Testis (tissue), 3 donors: ENCODE data around the gene MAPK8IP1. TPM values are rescaled to one million over a fixed set of nuclear protein-coding genes. Genes with fewer than 3 reads are reported as not detected.
"Not testable (repeated sequence)": the region's sequence is repeated elsewhere in the genome, so short reads cannot be mapped to it uniquely, and the experiment has no call there.

Experiments used
- DNase-seq: peaks from one replicate; pipeline ENCODE4 v3.0.0-alpha.2; 2019
- H3K27ac ChIP-seq, 2 donors: fragments of 200-600 bp; sonication (generic); one replicate each; pipeline ENCODE4 v1.5.1; 2019
- H3K27me3 ChIP-seq: fragments of 200-600 bp; sonication (generic); one replicate; pipeline ENCODE4 v1.5.1; 2019
- H3K36me3 ChIP-seq: fragments of 200-600 bp; sonication (generic); one replicate; pipeline ENCODE4 v1.5.1; 2017; ENCODE audit warnings: low read depth; ENCODE audit errors: missing control alignments
- H3K4me1 ChIP-seq: fragments of 200-600 bp; sonication (generic); one replicate; pipeline ENCODE4 v1.5.1; 2019
- H3K4me3 ChIP-seq, 2 donors: fragments of 200-600 bp; sonication (generic); one replicate each; pipeline ENCODE4 v1.5.1; 2017 to 2019
- H3K9me3 ChIP-seq: fragments of 200-600 bp; sonication (generic); one replicate; pipeline ENCODE4 v1.5.1; 2017
- POLR2A ChIP-seq: fragments of 450-650 bp; IDR thresholded peaks from one replicate; pipeline ENCODE4 v1.6.1; 2017; ENCODE audit warnings: antibody characterized with exemption, mild to moderate bottlenecking, moderate library complexity
- WGBS, 2 donors: methylation state at CpG; one replicate each; pipeline ENCODE4 v1.1.5; 2018; 5-methylcytosine and 5-hydroxymethylcytosine counted together
- intact Hi-C: fragments of 100-400 bp; cut with DNase I; formaldehyde crosslinking; loops from one replicate; pipeline ENCODE4 v1.15.1; 2023; ENCODE audit warnings: low total_unique reads
- polyA plus RNA-seq: library from polyadenylated mRNA; stranded (reverse); fragments of 350-450 nt; fragmentation: Illumina TruSeq; extraction: RNeasy Lipid Tissue Mini Kit (QIAGEN cat#74804); gene quantifications from one replicate; pipeline ENCODE4 v1.2.3, GENCODE V29; 2014; ENCODE audit warnings: low read depth, low replicate concordance; ENCODE audit not compliant: insufficient read depth
- total RNA-seq, 2 donors: library from RNA; depleted of rRNA; stranded (reverse); fragments of >200 nt; gene quantifications; one replicate each; pipeline ENCODE4 v1.2.3, GENCODE V29; 2016
- TF ChIP-seq, protein P1 (sequence below), 3 experiments: fragments of 450-650 bp in 2 of 3; fragments of 200-600 bp in 1 of 3; sonication (generic) in 1 of 3; IDR thresholded peaks; one replicate each; pipeline ENCODE4 v1.5.1; 2016 to 2019; ENCODE audit warnings: antibody characterized with exemption in 3 of 3, mild to moderate bottlenecking in 2 of 3, moderate library complexity in 1 of 3

MAPK8IP1 gene
- total and polyA plus RNA-seq, 3 donors from 2014 or later: 54.5 to 62.9 (median 57.5) TPM

DNA sequence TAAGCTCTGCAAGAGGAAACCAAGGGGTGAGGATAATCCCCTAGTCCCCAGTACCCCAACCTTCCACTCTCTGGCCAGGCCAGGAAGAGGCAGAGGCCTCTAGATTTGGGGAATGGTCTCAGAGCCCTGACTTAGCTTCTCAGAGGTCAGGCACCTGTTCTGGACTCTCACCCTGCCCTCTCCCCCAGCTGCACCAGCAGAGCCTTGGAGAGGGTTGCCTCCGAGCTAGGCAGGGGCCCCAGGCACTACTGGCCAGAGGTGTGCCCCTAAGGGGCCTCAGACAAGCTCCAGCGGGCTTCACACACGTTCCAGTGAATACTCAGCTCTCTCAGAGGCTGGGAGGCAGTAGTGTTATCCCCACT lies 13.6 kb downstream of the MAPK8IP1 start:
- peak overlapping the region in 1 of 2 donors; percentile 67 for H3K4me3 ChIP-seq
- 14% methylated on average over 3 of the region's 3 CpGs; no CpG with 5 or more reads in 1 of the 2 donors for WGBS, 2 donors
- H3K9me3 ChIP-seq: no peaks in the 10 kb centered on the region
- DNase-seq: no peak
- no peaks in the 10 kb centered on the region for H3K27me3 ChIP-seq
- intact Hi-C loops: no loop called here
- TF ChIP-seq POLR2A: no peak
- TF ChIP-seq, protein P1, sequence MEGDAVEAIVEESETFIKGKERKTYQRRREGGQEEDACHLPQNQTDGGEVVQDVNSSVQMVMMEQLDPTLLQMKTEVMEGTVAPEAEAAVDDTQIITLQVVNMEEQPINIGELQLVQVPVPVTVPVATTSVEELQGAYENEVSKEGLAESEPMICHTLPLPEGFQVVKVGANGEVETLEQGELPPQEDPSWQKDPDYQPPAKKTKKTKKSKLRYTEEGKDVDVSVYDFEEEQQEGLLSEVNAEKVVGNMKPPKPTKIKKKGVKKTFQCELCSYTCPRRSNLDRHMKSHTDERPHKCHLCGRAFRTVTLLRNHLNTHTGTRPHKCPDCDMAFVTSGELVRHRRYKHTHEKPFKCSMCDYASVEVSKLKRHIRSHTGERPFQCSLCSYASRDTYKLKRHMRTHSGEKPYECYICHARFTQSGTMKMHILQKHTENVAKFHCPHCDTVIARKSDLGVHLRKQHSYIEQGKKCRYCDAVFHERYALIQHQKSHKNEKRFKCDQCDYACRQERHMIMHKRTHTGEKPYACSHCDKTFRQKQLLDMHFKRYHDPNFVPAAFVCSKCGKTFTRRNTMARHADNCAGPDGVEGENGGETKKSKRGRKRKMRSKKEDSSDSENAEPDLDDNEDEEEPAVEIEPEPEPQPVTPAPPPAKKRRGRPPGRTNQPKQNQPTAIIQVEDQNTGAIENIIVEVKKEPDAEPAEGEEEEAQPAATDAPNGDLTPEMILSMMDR (IDR thresholded peaks at IDR 0.05): no peak
- H3K4me1 ChIP-seq: peaks cover 25% of the 10 kb centered on the region
- H3K27ac ChIP-seq: no peak overlapping the region
- no peaks in the 10 kb centered on the region for H3K36me3 ChIP-seq

DNA sequence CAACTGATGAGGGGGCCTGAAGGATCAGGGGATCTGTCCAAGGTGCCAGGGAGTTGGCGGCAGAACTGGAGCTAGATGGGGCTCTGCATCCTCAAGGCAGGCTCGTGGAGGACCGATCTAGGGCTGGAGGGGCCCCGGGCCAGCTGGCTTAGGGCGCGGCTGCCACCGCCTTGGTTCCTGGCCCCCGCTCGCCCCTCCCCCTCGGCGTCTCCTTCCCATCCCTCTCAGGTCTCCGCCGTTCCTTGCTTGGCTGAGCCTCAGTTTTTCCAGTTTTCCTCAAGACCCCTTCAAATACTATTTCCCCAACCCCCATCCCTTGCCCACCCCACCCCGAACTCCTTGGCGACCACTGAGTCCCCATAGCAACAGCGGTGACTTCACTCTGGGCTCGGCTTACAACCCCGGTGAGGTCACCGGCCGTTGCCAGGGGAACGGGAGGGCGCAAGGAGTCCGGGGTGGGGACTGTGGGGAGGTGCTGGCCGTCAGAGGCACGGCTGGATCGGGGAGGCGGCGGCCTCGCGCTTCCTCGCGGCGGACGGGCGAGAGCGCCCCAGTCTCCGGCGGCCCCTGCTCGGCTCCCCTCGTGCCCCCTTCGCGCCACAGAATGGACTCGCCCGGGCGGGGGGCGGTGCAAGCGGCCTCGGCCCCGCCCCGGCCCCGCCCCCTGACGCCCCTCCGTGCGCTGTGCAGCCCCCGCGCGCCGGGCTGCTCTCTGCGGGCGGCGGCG lies 14.2 kb downstream of the MAPK8IP1 start:
- intact Hi-C loops: no loop called here
- WGBS, 2 donors: 0% methylated on average over 24 of the region's 62 CpGs
- Histone ChIP-seq H3K27me3 (no peaks in the 10 kb centered on the region), H3K4me1 (peaks cover 25% of the 10 kb centered on the region), H3K9me3 (no peaks in the 10 kb centered on the region), H3K27ac (peak overlapping the region in 1 of 2 donors; percentile 56), H3K36me3 (no peaks in the 10 kb centered on the region), H3K4me3 (peak overlapping the region; percentile 54 to 67)
- TF ChIP-seq, protein P1 (IDR thresholded peaks at IDR 0.05): no peak
- no peak for TF ChIP-seq POLR2A
- peak; percentile 89 for DNase-seq

DNA sequence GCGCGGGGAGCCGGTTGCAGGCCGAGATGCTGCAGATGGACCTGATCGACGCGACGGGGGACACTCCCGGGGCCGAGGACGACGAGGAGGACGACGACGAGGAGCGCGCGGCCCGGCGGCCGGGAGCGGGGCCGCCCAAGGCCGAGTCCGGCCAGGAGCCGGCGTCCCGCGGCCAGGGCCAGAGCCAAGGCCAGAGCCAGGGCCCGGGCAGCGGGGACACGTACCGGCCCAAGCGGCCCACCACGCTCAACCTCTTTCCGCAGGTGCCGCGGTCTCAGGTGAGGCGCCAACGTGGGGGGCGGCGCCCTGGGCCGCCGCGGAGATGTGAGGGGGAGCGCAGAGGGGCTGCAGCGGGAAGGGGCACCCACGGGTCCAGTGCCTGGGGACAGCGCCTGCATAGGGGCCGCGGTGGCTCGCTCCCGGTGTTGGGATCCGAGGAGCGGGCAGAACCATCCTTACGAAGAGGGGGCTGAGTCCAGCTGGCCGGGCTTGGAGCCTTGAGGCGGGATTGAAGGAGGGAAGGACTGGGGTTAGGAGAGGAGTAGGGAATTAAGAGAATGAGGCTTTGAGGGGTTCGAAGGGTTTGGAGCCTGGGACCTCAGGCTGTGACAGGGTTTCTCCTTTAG lies 14.8 kb downstream of the MAPK8IP1 start:
- H3K36me3 ChIP-seq, H3K9me3 ChIP-seq, DNase-seq, intact Hi-C loops, H3K27ac ChIP-seq, H3K27me3 ChIP-seq: not testable (repeated sequence)
- Histone ChIP-seq H3K4me1 (peaks cover 25% of the 10 kb centered on the region), H3K4me3 (peak overlapping the region; percentile 54 to 67)
- WGBS, 2 donors: 3 to 10% methylated on average over 13 to 14 of the region's 59 CpGs

DNA sequence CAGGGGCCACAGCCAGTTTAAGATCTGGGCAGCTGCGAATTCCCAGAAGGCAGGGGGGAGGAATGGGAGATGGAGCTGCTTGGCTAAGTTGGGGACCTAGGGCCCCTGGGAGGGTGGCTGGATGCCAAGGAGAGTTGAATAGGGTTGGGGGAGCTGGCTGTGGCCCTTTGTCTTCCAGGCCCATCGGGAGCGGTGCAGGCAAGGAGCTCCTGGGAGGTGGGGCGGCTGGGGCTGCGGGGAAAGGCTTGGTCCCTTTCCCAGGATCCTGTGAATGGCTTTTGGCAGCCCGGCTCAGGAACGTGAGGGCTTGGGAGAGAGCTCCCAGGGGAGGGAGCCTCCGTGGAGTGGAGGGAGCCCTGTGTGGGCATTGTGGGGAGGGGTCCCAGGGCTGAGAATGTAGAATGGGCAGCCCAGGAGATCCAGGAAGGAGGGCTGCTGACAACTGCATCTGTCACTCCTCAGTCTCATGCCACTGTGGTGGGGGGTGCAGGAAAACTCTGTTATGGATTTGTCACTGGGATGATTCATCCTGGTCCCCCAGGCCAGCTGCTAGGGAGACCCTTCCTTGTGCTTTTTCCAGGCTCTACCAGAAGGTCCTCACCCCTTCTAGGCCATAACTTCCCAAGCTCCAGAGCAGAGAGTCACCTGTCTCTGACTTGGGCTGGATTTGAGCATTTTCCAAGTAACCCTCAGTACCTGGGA lies 15.6 kb downstream of the MAPK8IP1 start:
- no peak overlapping the region for H3K27ac ChIP-seq
- TF ChIP-seq, protein P1 (IDR thresholded peaks at IDR 0.05): no peak
- TF ChIP-seq POLR2A: no peak
- H3K4me3 ChIP-seq: peak overlapping the region; percentile 54 to 67
- H3K36me3 ChIP-seq: no peaks in the 10 kb centered on the region
- peaks cover 25% of the 10 kb centered on the region for H3K4me1 ChIP-seq
- WGBS, 2 donors: 7 to 14% methylated on average over 8 of the region's 8 CpGs
- no peaks in the 10 kb centered on the region for H3K9me3 ChIP-seq
- intact Hi-C loops: no loop called here
- no peaks in the 10 kb centered on the region for H3K27me3 ChIP-seq
- DNase-seq: peak; percentile 48

DNA sequence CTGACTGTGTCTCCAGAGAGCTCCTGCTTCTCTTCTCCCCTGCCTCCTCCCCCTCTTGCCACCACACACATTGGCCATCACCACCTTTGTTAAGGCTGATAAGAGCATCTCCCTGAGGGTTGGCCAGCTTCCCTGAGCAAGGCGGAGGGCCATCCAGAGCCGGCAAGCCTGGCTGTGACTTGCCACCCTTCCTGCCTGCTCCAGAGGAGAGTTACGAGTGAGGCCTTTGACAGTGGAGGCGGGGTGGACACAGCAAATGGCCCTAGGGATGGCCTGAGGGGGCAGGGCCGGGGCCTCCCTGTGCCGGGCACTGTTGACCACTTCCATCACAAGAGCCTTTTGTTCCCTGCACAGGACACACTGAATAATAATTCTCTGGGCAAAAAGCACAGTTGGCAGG lies 16.2 kb downstream of the MAPK8IP1 start:
- Histone ChIP-seq H3K4me1 (peaks cover 25% of the 10 kb centered on the region), H3K36me3 (no peaks in the 10 kb centered on the region), H3K9me3 (no peaks in the 10 kb centered on the region), H3K27me3 (no peaks in the 10 kb centered on the region), H3K27ac (no peak overlapping the region), H3K4me3 (no peak overlapping the region)
- 67 to 84% methylated on average over 6 of the region's 6 CpGs for WGBS, 2 donors
- TF ChIP-seq, protein P1 (IDR thresholded peaks at IDR 0.05): no peak
- TF ChIP-seq POLR2A: no peak
- intact Hi-C loops: no loop called here
- no peak for DNase-seq
